Tongue (tissue), 2 donors: ENCODE data around the gene HSH2D. TPM values are rescaled to one million over a fixed set of nuclear protein-coding genes. Genes with fewer than 3 reads are reported as not detected.
"Not testable (repeated sequence)": the region's sequence is repeated elsewhere in the genome, so short reads cannot be mapped to it uniquely, and the experiment has no call there.

ENCODE experiments used
- DNase-seq: peaks from one replicate; pipeline ENCODE4 v3.0.0-alpha.2; 2015
- total RNA-seq: library from RNA; depleted of rRNA; stranded (reverse); fragments of >200 nt; gene quantifications from one replicate; pipeline ENCODE4 v1.2.3, GENCODE V29; 2014

The HSH2D gene
- total RNA-seq, 1 donor from 2014 or later, result 1.1 TPM

GRCh38 chr19:16157601-16158000, 14.1 kb downstream of the HSH2D start:
- no peak for DNase-seq

- no peak for DNase-seq
These were observed 16.2 kb downstream of the HSH2D start for GRCh38 chr19:16159655-16160054.

GRCh38 chr19:16160445-16160942, 17.0 kb downstream of the HSH2D start:
- DNase-seq, result no peak

GRCh38 chr19:16160943-16161560, 17.6 kb downstream of the HSH2D start:
- DNase-seq, result no peak

- DNase-seq, result no peak
These were observed 18.4 kb downstream of the HSH2D start for GRCh38 chr19:16161840-16162239.

GRCh38 chr19:16164222-16164890, 20.9 kb downstream of the HSH2D start:
- no peak for DNase-seq

- no peak for DNase-seq
These were observed 22.9 kb downstream of the HSH2D start for GRCh38 chr19:16166417-16166816.

- no peak for DNase-seq
These were observed 23.6 kb downstream of the HSH2D start for GRCh38 chr19:16167055-16167454.

- DNase-seq, result no peak
These were observed 25.1 kb downstream of the HSH2D start for GRCh38 chr19:16168465-16169081.

- no peak for DNase-seq
These were observed 26.6 kb downstream of the HSH2D start for GRCh38 chr19:16170134-16170533.

- DNase-seq, result no peak
These were observed 32.5 kb downstream of the HSH2D start for GRCh38 chr19:16175954-16176353.

- not testable (repeated sequence) for DNase-seq
These were observed 35.4 kb downstream of the HSH2D start for GRCh38 chr19:16178866-16179265.

GRCh38 chr19:16180611-16181010, 37.1 kb downstream of the HSH2D start:
- DNase-seq, result peak; percentile 20

- DNase-seq, result no peak
These were observed 41.2 kb downstream of the HSH2D start for GRCh38 chr19:16184665-16185122.

- DNase-seq, result peak; percentile 100
These were observed 41.8 kb downstream of the HSH2D start, which contains the start of gene FAM32A for GRCh38 chr19:16185123-16185767. Gene FAM32A, plus strand, starts transcription at chr19:16185410. Its CDS starts 33 bp downstream, at chr19:16185443.

GRCh38 chr19:16185768-16186123, 42.3 kb downstream of the HSH2D start:
- peak; percentile 65 for DNase-seq

- no peak for DNase-seq
These were observed 45.0 kb downstream of the HSH2D start for GRCh38 chr19:16188521-16188920.

- DNase-seq, result no peak
These were observed 46.7 kb downstream of the HSH2D start for GRCh38 chr19:16190198-16190597.

GRCh38 chr19:16190736-16191135, 47.3 kb downstream of the HSH2D start:
- DNase-seq, result no peak

GRCh38 chr19:16191216-16191908, 47.9 kb downstream of the HSH2D start:
- DNase-seq, result no peak

GRCh38 chr19:16193466-16193865, 50.0 kb downstream of the HSH2D start:
- DNase-seq, result no peak

GRCh38 chr19:16197188-16197621, 53.7 kb downstream of the HSH2D start:
- no peak for DNase-seq
